ENCODE results near the gene WNT8B. TPM values are rescaled to one million over a fixed set of nuclear protein-coding genes. Genes with fewer than 3 reads are reported as not detected.

The WNT8B gene
- total RNA-seq, 1 donor from 2014 or later = 2.8 TPM

GRCh38 chr10:100508266-100508665 lies 45.5 kb downstream of the WNT8B start:
- no peak for DNase-seq (ENCODE audit: low spot score, unreplicated experiment)
- no peak for TF ChIP-seq CTCF (IDR thresholded peaks at IDR 0.05; ENCODE audit: unreplicated experiment)
- H3K4me3 Mint-ChIP-seq (ENCODE audit: low read depth) = no peak overlapping the region
- H3K4me1 Mint-ChIP-seq (ENCODE audit: low read depth) = peaks cover 13% of the 10 kb centered on the region
- peaks cover 5% of the 10 kb centered on the region for H3K36me3 Mint-ChIP-seq (ENCODE audit: insufficient read depth)
- H3K27me3 Mint-ChIP-seq = no peaks in the 10 kb centered on the region
- H3K27ac Mint-ChIP-seq = no peak overlapping the region
- H3K9me3 Mint-ChIP-seq (ENCODE audit: low read depth) = no peaks in the 10 kb centered on the region

GRCh38 chr10:100508691-100509150 lies 45.9 kb downstream of the WNT8B start:
- Mint-ChIP-seq H3K9me3 (ENCODE audit: low read depth) (no peaks in the 10 kb centered on the region), H3K4me1 (ENCODE audit: low read depth) (peaks cover 12% of the 10 kb centered on the region), H3K4me3 (ENCODE audit: low read depth) (no peak overlapping the region), H3K36me3 (ENCODE audit: insufficient read depth) (peaks cover 5% of the 10 kb centered on the region), H3K27ac (peak overlapping the region; percentile 84), H3K27me3 (no peaks in the 10 kb centered on the region)
- TF ChIP-seq CTCF (IDR thresholded peaks at IDR 0.05; ENCODE audit: unreplicated experiment) = peak; percentile 75
- DNase-seq (ENCODE audit: low spot score, unreplicated experiment) = no peak

- Mint-ChIP-seq H3K4me1 (ENCODE audit: low read depth) (peaks cover 6% of the 10 kb centered on the region), H3K9me3 (ENCODE audit: low read depth) (no peaks in the 10 kb centered on the region), H3K27ac (no peak overlapping the region), H3K27me3 (no peaks in the 10 kb centered on the region), H3K36me3 (ENCODE audit: insufficient read depth) (peaks cover 5% of the 10 kb centered on the region), H3K4me3 (ENCODE audit: low read depth) (no peak overlapping the region)
- no peak for TF ChIP-seq CTCF (IDR thresholded peaks at IDR 0.05; ENCODE audit: unreplicated experiment)
- DNase-seq (ENCODE audit: low spot score, unreplicated experiment) = no peak
Measured at GRCh38 chr10:100509241-100509840, 46.5 kb downstream of the WNT8B start.

- DNase-seq (ENCODE audit: low spot score, unreplicated experiment) = no peak
- Mint-ChIP-seq H3K36me3 (ENCODE audit: insufficient read depth) (peaks cover 5% of the 10 kb centered on the region), H3K27me3 (no peaks in the 10 kb centered on the region), H3K4me3 (ENCODE audit: low read depth) (no peak overlapping the region), H3K4me1 (ENCODE audit: low read depth) (peaks cover 2% of the 10 kb centered on the region), H3K9me3 (ENCODE audit: low read depth) (no peaks in the 10 kb centered on the region), H3K27ac (no peak overlapping the region)
- TF ChIP-seq CTCF (IDR thresholded peaks at IDR 0.05; ENCODE audit: unreplicated experiment) = no peak
Measured at GRCh38 chr10:100510533-100511308, 47.9 kb downstream of the WNT8B start.

- Mint-ChIP-seq H3K27ac (no peak overlapping the region), H3K36me3 (ENCODE audit: insufficient read depth) (peaks cover 2% of the 10 kb centered on the region), H3K9me3 (ENCODE audit: low read depth) (no peaks in the 10 kb centered on the region), H3K4me3 (ENCODE audit: low read depth) (no peak overlapping the region), H3K4me1 (ENCODE audit: low read depth) (peaks cover 3% of the 10 kb centered on the region), H3K27me3 (peaks cover 21% of the 10 kb centered on the region)
- no peak for DNase-seq (ENCODE audit: low spot score, unreplicated experiment)
- TF ChIP-seq CTCF (IDR thresholded peaks at IDR 0.05; ENCODE audit: unreplicated experiment) = no peak
Measured at GRCh38 chr10:100515612-100516011, 52.8 kb downstream of the WNT8B start.

Data from progenitor cell of endocrine pancreas (in vitro differentiated cells).